Thyroid gland (tissue), 4 donors: ENCODE data around the gene TCEAL8. TPM values are rescaled to one million over a fixed set of nuclear protein-coding genes. Genes with fewer than 3 reads are reported as not detected.
A peak's percentile ranks its signal among the peaks of the same experiment; 100 is the strongest.

Experiments
- DNase-seq, 2 donors: peaks; one replicate each; pipeline ENCODE4 v3.0.0-alpha.2; 2019
- H3K27ac ChIP-seq, 3 donors: fragments of 200-600 bp; sonication (generic); 1 replicate in 2 of 3; 2 replicates in 1 of 3; pipeline ENCODE4 v1.5.1; 2016 to 2019; ENCODE audit warnings: mild to moderate bottlenecking in 1 of 3, moderate library complexity in 1 of 3
- H3K27me3 ChIP-seq: fragments of 200-600 bp; sonication (generic); one replicate; pipeline ENCODE4 v1.5.1; 2019
- H3K36me3 ChIP-seq, 2 donors: fragments of 200-600 bp; sonication (generic); one replicate each; pipeline ENCODE4 v1.5.1; 2016 to 2019
- H3K4me1 ChIP-seq, 2 donors: fragments of 200-600 bp; sonication (generic); one replicate each; pipeline ENCODE4 v1.5.1; 2017 to 2019
- H3K4me3 ChIP-seq, 3 donors: fragments of 200-600 bp; sonication (generic); replicated peaks in 1 of 3; 1 replicate in 2 of 3; 2 replicates in 1 of 3; pipeline ENCODE4 v1.5.1; 2016; ENCODE audit warnings: mild to moderate bottlenecking in 1 of 3
- H3K9me3 ChIP-seq: fragments of 200-600 bp; sonication (generic); one replicate; pipeline ENCODE4 v1.5.1; 2017
- CTCF ChIP-seq, 6 experiments: fragments of 200-600 bp in 3 of 6; fragments of 450-650 bp in 3 of 6; sonication (generic) in 3 of 6; IDR thresholded peaks; one replicate each; pipeline ENCODE4 v1.5.1; 2016 to 2019; ENCODE audit warnings: antibody characterized with exemption in 6 of 6, mild to moderate bottlenecking in 2 of 6, inconsistent platforms in 1 of 6, moderate library complexity in 1 of 6
- POLR2A ChIP-seq, 2 donors: fragments of 450-650 bp; IDR thresholded peaks; one replicate each; pipeline ENCODE4 v1.6.1; 2017; ENCODE audit warnings: antibody characterized with exemption in 2 of 2, mild to moderate bottlenecking in 2 of 2, moderate library complexity in 1 of 2
- WGBS, 2 donors: methylation state at CpG; one replicate each; pipeline ENCODE4 v1.1.5; 2017; 5-methylcytosine and 5-hydroxymethylcytosine counted together
- intact Hi-C: fragments of 100-400 bp; cut with DNase I; formaldehyde crosslinking; loops from one replicate; pipeline ENCODE4 v1.15.1; 2023
- total RNA-seq, 4 donors: library from RNA; depleted of rRNA; stranded (reverse); fragments of >200 nt; gene quantifications; one replicate each; pipeline ENCODE4 v1.2.3, GENCODE V29; 2016

TCEAL8 gene
- total RNA-seq, 4 donors from 2014 or later: 74.5 to 106 (median 83.8) TPM

- Histone ChIP-seq H3K4me3 (peak overlapping the region in 2 of 3 donors; percentile 10 to 39), H3K27ac (peak overlapping the region; percentile 55 to 88 (median 80)), H3K27me3 (no peaks in the 10 kb centered on the region), H3K4me1 (no peaks in the 10 kb centered on the region), H3K9me3 (no peaks in the 10 kb centered on the region), H3K36me3 (no peaks in the 10 kb centered on the region)
- DNase-seq: peak in 1 of 2 donors; percentile 3
- intact Hi-C loops: no loop called here
- WGBS, 2 donors: 23 to 24% methylated on average over 8 of the region's 8 CpGs
- TF ChIP-seq CTCF (IDR thresholded peaks at IDR 0.05) (no peak), POLR2A (IDR thresholded peaks at IDR 0.05) (no peak)
Observed at GRCh38 chrX:103253608-103254007, 1.3 kb downstream of the TCEAL8 start.

- DNase-seq: no peak
- Histone ChIP-seq H3K27ac (no peak overlapping the region), H3K9me3 (no peaks in the 10 kb centered on the region), H3K4me1 (no peaks in the 10 kb centered on the region), H3K4me3 (no peak overlapping the region), H3K36me3 (no peaks in the 10 kb centered on the region), H3K27me3 (no peaks in the 10 kb centered on the region)
- intact Hi-C loops: no loop called here
- TF ChIP-seq CTCF (IDR thresholded peaks at IDR 0.05) (no peak), POLR2A (IDR thresholded peaks at IDR 0.05) (no peak)
- WGBS, 2 donors: 72 to 84% methylated on average over 5 of the region's 5 CpGs
Observed at GRCh38 chrX:103250977-103251376, 4.0 kb downstream of the TCEAL8 start.

- 95% methylated on average over 1 of the region's 1 CpG for WGBS, 2 donors
- H3K9me3 ChIP-seq: no peaks in the 10 kb centered on the region
- H3K4me1 ChIP-seq: no peaks in the 10 kb centered on the region
- no peak overlapping the region for H3K27ac ChIP-seq
- no peak overlapping the region for H3K4me3 ChIP-seq
- H3K27me3 ChIP-seq: no peaks in the 10 kb centered on the region
- no peak for TF ChIP-seq CTCF (IDR thresholded peaks at IDR 0.05)
- TF ChIP-seq POLR2A (IDR thresholded peaks at IDR 0.05): no peak
- no peak for DNase-seq
- no peaks in the 10 kb centered on the region for H3K36me3 ChIP-seq
- intact Hi-C loops: no loop called here
Observed at GRCh38 chrX:103249805-103250204, 5.2 kb downstream of the TCEAL8 start.

- TF ChIP-seq POLR2A (IDR thresholded peaks at IDR 0.05) (no peak), CTCF (IDR thresholded peaks at IDR 0.05) (peak in 3 of 6 experiments; percentile 32 to 42 (median 33))
- intact Hi-C loops: no loop called here
Observed at GRCh38 chrX:103248553-103248952, 6.4 kb downstream of the TCEAL8 start.

GRCh38 chrX:103240155-103240554 lies 14.8 kb downstream of the TCEAL8 start:
- intact Hi-C loops: no loop called here

More at GRCh38 chrX:103248553-103248952, 6.4 kb downstream of the TCEAL8 start:
- Histone ChIP-seq H3K4me3 (no peak overlapping the region), H3K4me1 (no peaks in the 10 kb centered on the region), H3K27ac (no peak overlapping the region), H3K9me3 (no peaks in the 10 kb centered on the region), H3K36me3 (no peaks in the 10 kb centered on the region), H3K27me3 (no peaks in the 10 kb centered on the region)
- DNase-seq: no peak

More at GRCh38 chrX:103240155-103240554, 14.8 kb downstream of the TCEAL8 start:
- H3K4me1 ChIP-seq: no peaks in the 10 kb centered on the region
- no peak overlapping the region for H3K4me3 ChIP-seq
- H3K36me3 ChIP-seq: no peaks in the 10 kb centered on the region
- TF ChIP-seq POLR2A (IDR thresholded peaks at IDR 0.05): no peak
- TF ChIP-seq CTCF (IDR thresholded peaks at IDR 0.05): no peak
- H3K9me3 ChIP-seq: no peaks in the 10 kb centered on the region
- no peaks in the 10 kb centered on the region for H3K27me3 ChIP-seq
- H3K27ac ChIP-seq: no peak overlapping the region
- no peak for DNase-seq
